Central memory CD4-positive, alpha-beta T cell (primary cell): Measurements from ENCODE around the gene SLC17A9.

Source experiments
- DNase-seq: peaks from one replicate; pipeline ENCODE4 v3.0.0; 2022

Gene SLC17A9

GRCh38 chr20:62983210-62983609 lies 30.7 kb downstream of the SLC17A9 start:
- DNase-seq, result no peak

GRCh38 chr20:62984666-62985443 lies 32.3 kb downstream of the SLC17A9 start:
- DNase-seq, result no peak

GRCh38 chr20:62985444-62985778 lies 32.9 kb downstream of the SLC17A9 start:
- no peak for DNase-seq

- no peak for DNase-seq
Measured at GRCh38 chr20:62986257-62986800, 33.8 kb downstream of the SLC17A9 start.

- DNase-seq, result no peak
Measured at GRCh38 chr20:62987114-62987513, 34.6 kb downstream of the SLC17A9 start.

- DNase-seq, result no peak
Measured at GRCh38 chr20:62989201-62989601, 36.7 kb downstream of the SLC17A9 start.

- DNase-seq, result no peak
Measured at GRCh38 chr20:62990306-62990825, 37.9 kb downstream of the SLC17A9 start.

GRCh38 chr20:62991196-62991807 lies 38.8 kb downstream of the SLC17A9 start:
- no peak for DNase-seq

GRCh38 chr20:62991863-62992262 lies 39.4 kb downstream of the SLC17A9 start:
- no peak for DNase-seq

- no peak for DNase-seq
Measured at GRCh38 chr20:62993856-62994494, 41.5 kb downstream of the SLC17A9 start.

- DNase-seq, result no peak
Measured at GRCh38 chr20:62994869-62995281, 42.4 kb downstream of the SLC17A9 start.

GRCh38 chr20:62995481-62995880 lies 43.0 kb downstream of the SLC17A9 start:
- DNase-seq, result no peak

GRCh38 chr20:62995898-62996595 lies 43.5 kb downstream of the SLC17A9 start:
- DNase-seq, result no peak

- DNase-seq, result no peak
Measured at GRCh38 chr20:62996596-62996982, 44.1 kb downstream of the SLC17A9 start.

GRCh38 chr20:62997417-62998035 lies 45.0 kb downstream of the SLC17A9 start:
- no peak for DNase-seq

GRCh38 chr20:62998449-62998848 lies 45.9 kb downstream of the SLC17A9 start:
- DNase-seq, result no peak

GRCh38 chr20:62999580-62999979 lies 47.1 kb downstream of the SLC17A9 start:
- DNase-seq, result no peak

- DNase-seq, result no peak
Measured at GRCh38 chr20:63000036-63000435, 47.5 kb downstream of the SLC17A9 start.

GRCh38 chr20:63000958-63001357 lies 48.4 kb downstream of the SLC17A9 start:
- no peak for DNase-seq

- DNase-seq, result no peak
Measured at GRCh38 chr20:63002511-63002910, 50.0 kb downstream of the SLC17A9 start.

GRCh38 chr20:63003546-63003945 lies 51.0 kb downstream of the SLC17A9 start:
- no peak for DNase-seq

GRCh38 chr20:63004607-63005364 lies 52.3 kb downstream of the SLC17A9 start:
- DNase-seq, result no peak
